ENCODE results near the gene DUSP16.

GRCh38 chr12:12608557-12608957 is 45.9 kb upstream of the DUSP16 start:
- TF ChIP-seq EP300 (IDR thresholded peaks at IDR 0.05; ENCODE audit: low read depth) (no peak), CTCF (IDR thresholded peaks at IDR 0.05) (peak in 1 of 5 experiments; percentile 24), POLR2A (IDR thresholded peaks at IDR 0.05) (no peak), POLR2AphosphoS5 (IDR thresholded peaks at IDR 0.05) (no peak)

Data from transverse colon (tissue), 4 donors.